ENCODE data around the gene CFAP65. TPM values are rescaled to one million over a fixed set of nuclear protein-coding genes. Genes with fewer than 3 reads are reported as not detected.

The CFAP65 gene
- total RNA-seq, 1 experiment from 2014 or later: 0.52 TPM

- DNase-seq (ENCODE audit: low read depth, low spot score) (peak; percentile 26), ATAC-seq (peak; percentile 97)
- Histone ChIP-seq H3K9ac (ENCODE audit: low read length) (no peak overlapping the region), H3K9me3 (ENCODE audit: control insufficient read depth in 1 of 2, insufficient read depth in 1 of 2, low read depth in 1 of 2, low read length in 2 of 2) (no peaks in the 10 kb centered on the region), H3K4me1 (ENCODE audit: control insufficient read depth in 1 of 2, insufficient read depth in 2 of 2, low read length in 2 of 2) (no peaks in the 10 kb centered on the region), H3K79me2 (ENCODE audit: insufficient read depth, low read length) (no peaks in the 10 kb centered on the region), H3K36me3 (ENCODE audit: control insufficient read depth in 1 of 2, insufficient read depth in 2 of 2, low read length in 2 of 2) (no peaks in the 10 kb centered on the region), H3K4me2 (ENCODE audit: low read length) (no peak overlapping the region), H2AFZ (ENCODE audit: low read depth, low read length, poor library complexity, severe bottlenecking) (no peak overlapping the region), H3K27ac (ENCODE audit: low read depth, low read length) (no peak overlapping the region), H3K4me3 (replicated peaks in 1 of 2; ENCODE audit: low read depth in 1 of 2, low read length in 2 of 2) (no peak overlapping the region), H4K20me1 (ENCODE audit: insufficient read depth) (no peaks in the 10 kb centered on the region), H3K27me3 (ENCODE audit: insufficient read depth, low read length) (peaks cover 16% of the 10 kb centered on the region; the same call in 1 of the 2 replicates), H3K9me2 (ENCODE audit: insufficient read depth) (no peaks in the 10 kb centered on the region)
- BruUV-seq (replicated peaks): no TSS peak
- POLR2A ChIA-PET: interaction anchor here (1.0 kb wide), 1 partner anchor 97 kb away, joined by 3 read pairs; no protein-coding TSS in a partner anchor
- RAD21 ChIA-PET (ENCODE audit: low non-redundant PET in 1 of 2, low total read pairs in 2 of 2, uncharacterized antibody in 2 of 2, unreplicated experiment in 2 of 2): interaction anchor here (0.6 to 2.3 kb wide), 4 partner anchors 46 to 97 kb away, joined by 3 to 12 read pairs (median 8); no protein-coding TSS in a partner anchor
- intact Hi-C loops (cut with micrococcal nuclease): loop anchor here (1.0 to 5.0 kb wide), 3 partner anchors 61 to 239 kb away; no protein-coding TSS in a partner anchor
- CTCF ChIA-PET: interaction anchor here (0.6 to 2.8 kb wide), 17 partner anchors 8 to 472 kb away, joined by 3 to 45 read pairs (median 3); no protein-coding TSS in a partner anchor
- TF ChIP-seq SIN3A (IDR thresholded peaks at IDR 0.05; ENCODE audit: low read depth) (no peak), SRF (IDR thresholded peaks at IDR 0.05; ENCODE audit: low read depth) (no peak), EZH2 (IDR thresholded peaks at IDR 0.05) (no peak), ZNF274 (IDR thresholded peaks at IDR 0.05; ENCODE audit: low read depth, low read length) (no peak), EGR1 (IDR thresholded peaks at IDR 0.05; ENCODE audit: low read depth) (no peak), ZFX (IDR thresholded peaks at IDR 0.05) (no peak), RAD21 (IDR thresholded peaks at IDR 0.05; ENCODE audit: low read depth) (peak; percentile 96)
- TF ChIP-seq, protein P1, sequence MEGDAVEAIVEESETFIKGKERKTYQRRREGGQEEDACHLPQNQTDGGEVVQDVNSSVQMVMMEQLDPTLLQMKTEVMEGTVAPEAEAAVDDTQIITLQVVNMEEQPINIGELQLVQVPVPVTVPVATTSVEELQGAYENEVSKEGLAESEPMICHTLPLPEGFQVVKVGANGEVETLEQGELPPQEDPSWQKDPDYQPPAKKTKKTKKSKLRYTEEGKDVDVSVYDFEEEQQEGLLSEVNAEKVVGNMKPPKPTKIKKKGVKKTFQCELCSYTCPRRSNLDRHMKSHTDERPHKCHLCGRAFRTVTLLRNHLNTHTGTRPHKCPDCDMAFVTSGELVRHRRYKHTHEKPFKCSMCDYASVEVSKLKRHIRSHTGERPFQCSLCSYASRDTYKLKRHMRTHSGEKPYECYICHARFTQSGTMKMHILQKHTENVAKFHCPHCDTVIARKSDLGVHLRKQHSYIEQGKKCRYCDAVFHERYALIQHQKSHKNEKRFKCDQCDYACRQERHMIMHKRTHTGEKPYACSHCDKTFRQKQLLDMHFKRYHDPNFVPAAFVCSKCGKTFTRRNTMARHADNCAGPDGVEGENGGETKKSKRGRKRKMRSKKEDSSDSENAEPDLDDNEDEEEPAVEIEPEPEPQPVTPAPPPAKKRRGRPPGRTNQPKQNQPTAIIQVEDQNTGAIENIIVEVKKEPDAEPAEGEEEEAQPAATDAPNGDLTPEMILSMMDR (IDR thresholded peaks at IDR 0.05 in 2 of 3, conservative IDR thresholded peaks at IDR 0.05 in 1 of 3; ENCODE audit: borderline replicate concordance in 1 of 3, insufficient read depth in 1 of 3, low read depth in 2 of 3, low read length in 2 of 3): peak; percentile 83 to 92 (median 87)
Measured at GRCh38 chr2:219057709-219058540, 16.6 kb upstream of the CFAP65 start.
